Pancreas (tissue), 10 donors: ENCODE measurements around the gene TP63. TPM values are rescaled to one million over a fixed set of nuclear protein-coding genes. Genes with fewer than 3 reads are reported as not detected.

Experiments
- ATAC-seq, 4 donors: fragments of 200-7000 bp; cut with Tn5 transposase; one replicate each; pipeline versions ENCODE4 v1.8.0 to v1.9.1; 2020; ENCODE audit warnings: mild to moderate bottlenecking in 4 of 4, moderate library complexity in 4 of 4
- DNase-seq, 6 donors: peaks; one replicate each; pipeline ENCODE4 v3.0.0-alpha.2; 2020
- FAIRE-seq: peaks from 2 replicates; lab custom pipeline; 2012; peaks lifted over from hg19 to GRCh38; lab: Jason Lieb, UNC
- H3K27ac ChIP-seq, 4 donors: fragments of 200-600 bp; sonication (generic); 1 replicate in 3 of 4; 2 replicates in 1 of 4; pipeline versions ENCODE4 v1.5.0 to v1.8.0; 2020
- H3K27me3 ChIP-seq, 4 donors: fragments of 200-600 bp; one replicate each; pipeline ENCODE4 v1.8.0; 2021
- H3K36me3 ChIP-seq, 3 donors: fragments of 200-600 bp; sonication (generic) in 1 of 3; one replicate each; pipeline versions ENCODE4 v1.5.0 to v1.8.0; 2020 to 2021
- H3K4me1 ChIP-seq, 3 donors: fragments of 200-600 bp; one replicate each; pipeline ENCODE4 v1.8.0; 2021
- H3K4me3 ChIP-seq, 4 donors: fragments of 200-600 bp; sonication (generic) in 2 of 4; one replicate each; pipeline versions ENCODE4 v1.5.0 to v1.8.0; 2020 to 2021
- H3K9me3 ChIP-seq, 4 donors: fragments of 200-600 bp; one replicate each; pipeline ENCODE4 v1.8.0; 2021
- WGBS, 2 donors: extraction: QIAGEN DNeasy Blood & Tissue Kit; methylation state at CpG; one replicate each; pipeline ENCODE4 v1.1.7; 2013; 5-methylcytosine and 5-hydroxymethylcytosine counted together
- intact Hi-C, 3 donors: fragments of 100-400 bp; cut with DNase I; formaldehyde crosslinking; loops; one replicate each; pipeline versions ENCODE4 v1.11.1 to v1.14.2; 2022
- polyA plus RNA-seq, 2 donors: library from polyadenylated mRNA; stranded (reverse); fragments of 200-250 nt; gene quantifications; one replicate each; pipeline ENCODE4 v1.2.3, GENCODE V29; 2013
- total RNA-seq, 6 donors: library from RNA; stranded (reverse); fragmentation: NEBNext Ultra II Directional in 4 of 6; extraction: Animal tissue kit (Norgen Biotek cat#: 25700) in 4 of 6; gene quantifications; one replicate each; pipeline versions ENCODE4 v1.2.1 to v1.2.4, GENCODE V29; 2021 to 2023
- TF ChIP-seq, protein P1 (sequence below), 4 donors: fragments of 200-600 bp; sonication (generic) in 3 of 4; IDR thresholded peaks; one replicate each; pipeline versions ENCODE4 v1.5.0 to v1.8.0; 2021; ENCODE audit warnings: antibody characterized with exemption in 4 of 4
- donor health status: healthy with polysubstance abuse.
- donor health status: DM: no; HTN: no; CAD: no; lungs with moderate emphysema.
- donor health status: DM: no; HTN: no; CAD: no.
- donor health status: control.
- donor health status: control.
- donor health status: Bipolar disorder and iron deficiency.
- donor health status: DM: yes; HTN: yes; CAD: no.
- donor health status: DM: no; HTN: no; CAD: no.
- donor health status: DM: no; HTN: no; CAD: no.
- donor health status: DM: yes; HTN: yes; CAD: no.

Gene TP63
- total and polyA plus RNA-seq, 8 donors: 0.02 to 0.47 (median 0.06) TPM; not detected in 3

DNA sequence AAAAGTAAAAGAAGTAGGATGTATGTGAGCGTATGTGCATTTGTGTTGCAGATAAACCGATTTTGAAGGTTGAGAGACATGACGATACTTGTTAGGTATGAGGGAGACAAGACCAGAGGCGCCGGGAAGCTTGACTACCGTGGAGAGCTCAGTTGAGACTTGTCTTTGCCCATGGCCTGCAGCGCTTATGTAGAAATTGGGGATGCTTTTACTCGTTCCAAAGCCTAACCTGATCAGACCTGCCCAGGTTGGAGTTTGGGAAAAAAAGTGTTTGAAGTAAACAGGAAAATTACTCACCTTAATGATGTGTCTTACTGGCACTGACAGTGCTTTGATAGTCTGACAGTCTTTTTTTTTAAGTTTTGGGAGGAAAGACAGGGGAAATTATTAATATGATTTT lies 202.8 kb downstream of the TP63 start:
- no peak for FAIRE-seq
- no peak for DNase-seq
- H3K9me3 ChIP-seq: no peaks in the 10 kb centered on the region
- no peaks in the 10 kb centered on the region for H3K4me1 ChIP-seq
- ATAC-seq: peak in 1 of 4 donors; percentile 14
- intact Hi-C loops: no loop called here
- no peak overlapping the region for H3K27ac ChIP-seq
- H3K4me3 ChIP-seq: no peak overlapping the region
- no peaks in the 10 kb centered on the region for H3K36me3 ChIP-seq
- no peaks in the 10 kb centered on the region for H3K27me3 ChIP-seq
- TF ChIP-seq, protein P1, sequence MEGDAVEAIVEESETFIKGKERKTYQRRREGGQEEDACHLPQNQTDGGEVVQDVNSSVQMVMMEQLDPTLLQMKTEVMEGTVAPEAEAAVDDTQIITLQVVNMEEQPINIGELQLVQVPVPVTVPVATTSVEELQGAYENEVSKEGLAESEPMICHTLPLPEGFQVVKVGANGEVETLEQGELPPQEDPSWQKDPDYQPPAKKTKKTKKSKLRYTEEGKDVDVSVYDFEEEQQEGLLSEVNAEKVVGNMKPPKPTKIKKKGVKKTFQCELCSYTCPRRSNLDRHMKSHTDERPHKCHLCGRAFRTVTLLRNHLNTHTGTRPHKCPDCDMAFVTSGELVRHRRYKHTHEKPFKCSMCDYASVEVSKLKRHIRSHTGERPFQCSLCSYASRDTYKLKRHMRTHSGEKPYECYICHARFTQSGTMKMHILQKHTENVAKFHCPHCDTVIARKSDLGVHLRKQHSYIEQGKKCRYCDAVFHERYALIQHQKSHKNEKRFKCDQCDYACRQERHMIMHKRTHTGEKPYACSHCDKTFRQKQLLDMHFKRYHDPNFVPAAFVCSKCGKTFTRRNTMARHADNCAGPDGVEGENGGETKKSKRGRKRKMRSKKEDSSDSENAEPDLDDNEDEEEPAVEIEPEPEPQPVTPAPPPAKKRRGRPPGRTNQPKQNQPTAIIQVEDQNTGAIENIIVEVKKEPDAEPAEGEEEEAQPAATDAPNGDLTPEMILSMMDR (IDR thresholded peaks at IDR 0.05): no peak
- 69 to 79% methylated on average over 8 of the region's 8 CpGs for WGBS, 2 donors

DNA sequence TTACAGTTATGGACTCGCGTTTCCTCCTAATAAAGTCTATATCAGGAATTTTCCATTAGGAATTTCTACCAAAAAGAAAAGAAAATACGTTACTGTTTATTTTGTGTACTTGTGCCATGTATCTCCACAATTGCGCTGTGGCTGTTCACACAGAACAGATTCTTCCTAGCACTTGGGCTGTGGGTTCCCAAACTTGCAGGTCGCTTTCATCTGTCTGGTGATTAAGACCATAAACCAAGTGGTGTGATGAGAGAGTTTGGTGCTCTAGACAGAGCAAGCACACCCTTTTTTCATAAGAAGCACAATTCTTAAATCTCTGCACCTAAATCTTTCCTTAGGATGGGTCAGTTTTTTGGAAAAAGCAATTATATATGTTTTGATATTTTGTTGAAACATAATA lies 203.3 kb downstream of the TP63 start:
- H3K36me3 ChIP-seq: no peaks in the 10 kb centered on the region
- intact Hi-C loops: no loop called here
- H3K27ac ChIP-seq: no peak overlapping the region
- ATAC-seq (no peak), FAIRE-seq (no peak), DNase-seq (no peak)
- 73 to 81% methylated on average over 5 of the region's 5 CpGs for WGBS, 2 donors
- H3K4me1 ChIP-seq: no peaks in the 10 kb centered on the region
- no peak overlapping the region for H3K4me3 ChIP-seq
- no peaks in the 10 kb centered on the region for H3K9me3 ChIP-seq
- TF ChIP-seq, protein P1 (IDR thresholded peaks at IDR 0.05): no peak
- no peaks in the 10 kb centered on the region for H3K27me3 ChIP-seq

DNA sequence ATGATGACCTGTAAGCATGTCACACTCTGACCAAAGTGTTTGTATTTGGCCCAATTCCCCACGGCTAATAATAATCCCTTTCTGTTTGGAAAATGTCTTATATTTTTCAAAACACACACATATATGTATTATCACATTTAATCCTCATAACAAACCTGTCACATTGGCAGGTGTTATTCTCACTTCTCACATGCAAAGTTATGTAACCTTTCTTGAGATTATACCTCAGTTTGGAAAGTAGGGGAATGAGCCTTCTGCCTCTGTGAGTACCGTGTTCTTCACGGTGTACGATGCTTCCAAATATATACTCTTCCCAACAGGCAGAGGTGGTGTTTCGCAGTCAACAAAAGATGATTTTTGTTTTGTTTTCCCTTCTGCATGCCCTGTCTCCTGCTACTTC lies 205.6 kb downstream of the TP63 start:
- H3K27ac ChIP-seq: no peak overlapping the region
- H3K27me3 ChIP-seq: no peaks in the 10 kb centered on the region
- no peaks in the 10 kb centered on the region for H3K36me3 ChIP-seq
- H3K4me1 ChIP-seq: no peaks in the 10 kb centered on the region
- no peak overlapping the region for H3K4me3 ChIP-seq
- no peaks in the 10 kb centered on the region for H3K9me3 ChIP-seq
- TF ChIP-seq, protein P1 (IDR thresholded peaks at IDR 0.05): no peak
- 70 to 77% methylated on average over 5 of the region's 5 CpGs for WGBS, 2 donors
- FAIRE-seq (no peak), ATAC-seq (no peak), DNase-seq (no peak)
- intact Hi-C loops: no loop called here

DNA sequence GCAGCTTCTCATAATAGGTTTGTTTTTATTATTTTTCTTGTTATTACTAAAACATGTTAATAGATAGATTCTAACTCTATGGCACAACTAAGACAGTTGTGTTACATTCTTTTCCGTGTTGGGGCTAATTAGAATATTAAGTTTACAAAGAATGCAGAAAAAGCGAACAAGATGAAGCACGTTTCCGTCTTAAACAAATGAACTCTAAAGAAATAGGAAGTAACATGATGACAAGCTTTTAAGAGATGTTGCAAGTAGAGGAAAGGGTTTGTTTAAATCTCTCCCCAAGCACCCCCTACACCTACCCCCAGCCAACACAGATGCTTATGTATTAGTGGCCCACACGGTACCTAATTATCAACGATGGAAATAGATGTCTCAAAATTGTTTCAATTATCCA lies 207.1 kb downstream of the TP63 start:
- intact Hi-C loops: no loop called here
- H3K9me3 ChIP-seq: no peaks in the 10 kb centered on the region
- no peak for DNase-seq
- no peaks in the 10 kb centered on the region for H3K27me3 ChIP-seq
- no peak for FAIRE-seq
- TF ChIP-seq, protein P1 (IDR thresholded peaks at IDR 0.05): no peak
- H3K36me3 ChIP-seq: no peaks in the 10 kb centered on the region
- ATAC-seq: no peak
- no peak overlapping the region for H3K27ac ChIP-seq
- H3K4me1 ChIP-seq: no peaks in the 10 kb centered on the region
- 77 to 78% methylated on average over 6 of the region's 6 CpGs for WGBS, 2 donors
- H3K4me3 ChIP-seq: no peak overlapping the region

DNA sequence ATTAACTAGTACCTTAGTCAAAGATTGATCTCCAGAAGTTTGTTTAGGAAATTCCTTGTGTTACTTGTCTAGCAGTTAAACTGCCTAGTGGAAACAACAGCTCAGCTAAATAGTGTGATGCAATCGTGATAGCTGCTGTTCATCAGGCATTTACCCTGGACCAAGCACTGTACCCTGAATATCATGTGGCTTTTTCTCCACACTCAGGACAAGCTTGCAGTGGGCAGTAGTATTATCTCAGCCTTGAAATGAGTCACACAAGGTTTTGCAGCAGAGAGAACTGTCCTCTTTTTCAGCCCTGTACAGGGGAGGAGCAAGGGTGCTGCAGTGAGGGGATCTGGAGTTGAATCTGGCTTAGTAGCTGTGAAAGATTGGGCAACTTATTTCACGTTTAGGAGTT lies 208.4 kb downstream of the TP63 start:
- Histone ChIP-seq H3K36me3 (no peaks in the 10 kb centered on the region), H3K4me3 (no peak overlapping the region), H3K27ac (no peak overlapping the region), H3K9me3 (no peaks in the 10 kb centered on the region), H3K4me1 (no peaks in the 10 kb centered on the region), H3K27me3 (no peaks in the 10 kb centered on the region)
- FAIRE-seq: no peak
- intact Hi-C loops: no loop called here
- DNase-seq: no peak
- TF ChIP-seq, protein P1 (IDR thresholded peaks at IDR 0.05): no peak
- WGBS, 2 donors: 25 to 33% methylated on average over 2 of the region's 2 CpGs
- ATAC-seq: peak in 1 of 4 donors; percentile 38
